Colon (tissue), 2 donors: ENCODE results near the gene FCRL6.

Experiments used
- FAIRE-seq: peaks from 2 replicates; lab custom pipeline; 2012; peaks lifted over from hg19 to GRCh38; lab: Jason Lieb, UNC
- donor health status: control.
- donor health status: control.

FCRL6 gene

DNA sequence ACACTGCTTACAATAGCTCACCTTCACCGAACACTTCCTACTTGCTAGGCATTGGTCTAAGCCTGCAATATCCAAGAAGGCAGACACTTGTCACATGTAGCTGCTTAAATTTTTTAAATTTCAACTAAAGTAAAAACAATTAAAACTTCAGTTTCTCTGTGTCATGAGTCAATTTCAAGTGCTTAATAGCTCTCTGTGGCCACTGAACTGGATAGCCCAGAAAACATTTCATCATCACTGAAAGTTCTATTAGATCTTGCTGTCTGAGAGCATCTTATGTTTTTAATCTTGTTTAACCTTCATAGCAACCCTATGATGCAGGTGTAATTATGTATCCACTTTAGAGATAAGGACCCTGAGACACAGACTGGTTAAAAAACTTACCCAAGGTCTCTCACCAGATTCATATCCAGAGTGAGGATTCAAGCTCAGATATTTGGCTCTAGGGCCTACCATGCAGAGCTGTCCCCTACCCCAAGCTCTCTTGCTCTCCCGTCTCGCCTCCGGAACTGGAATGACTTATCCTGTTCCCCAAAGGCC lies 2.6 kb upstream of the FCRL6 start:
- no peak for FAIRE-seq

GRCh38 chr1:159800177-159800930 lies 1.8 kb upstream of the FCRL6 start:
- FAIRE-seq: no peak

DNA sequence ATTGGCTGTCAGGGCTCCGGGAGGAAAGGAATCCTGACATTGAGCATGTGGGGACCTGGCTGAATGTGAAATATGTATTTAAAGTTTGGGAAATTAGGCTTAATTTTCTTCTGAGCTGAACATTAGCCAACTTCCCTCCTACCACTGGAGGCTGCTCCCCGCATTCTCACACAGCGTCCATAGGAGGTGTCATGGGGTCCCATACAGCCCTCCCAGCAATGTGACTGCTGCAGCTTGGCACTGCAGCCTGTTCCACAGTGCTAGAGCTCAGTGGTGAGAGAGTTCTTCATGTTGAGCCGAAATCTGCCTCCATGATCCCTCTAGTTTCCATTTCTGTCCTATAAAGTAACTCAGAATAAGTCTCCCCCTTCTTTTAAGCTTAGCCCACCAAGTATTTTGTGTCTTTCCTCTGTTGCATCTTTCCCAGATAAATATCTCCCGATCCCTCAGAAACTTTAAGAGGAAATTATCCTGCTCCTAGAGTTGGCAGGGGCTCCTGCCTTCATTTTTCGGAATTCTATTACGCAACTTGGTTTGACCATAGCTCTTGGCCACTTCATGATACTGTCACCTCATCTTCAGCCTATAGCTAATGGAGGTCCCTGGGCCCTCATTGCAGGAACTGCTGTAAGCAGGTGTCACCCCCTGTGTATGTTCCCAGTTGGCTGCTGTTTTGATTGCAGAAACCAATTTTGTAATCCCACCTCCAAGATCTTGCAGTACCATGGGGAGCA lies 2.0 kb downstream of the FCRL6 start:
- no peak for FAIRE-seq

DNA sequence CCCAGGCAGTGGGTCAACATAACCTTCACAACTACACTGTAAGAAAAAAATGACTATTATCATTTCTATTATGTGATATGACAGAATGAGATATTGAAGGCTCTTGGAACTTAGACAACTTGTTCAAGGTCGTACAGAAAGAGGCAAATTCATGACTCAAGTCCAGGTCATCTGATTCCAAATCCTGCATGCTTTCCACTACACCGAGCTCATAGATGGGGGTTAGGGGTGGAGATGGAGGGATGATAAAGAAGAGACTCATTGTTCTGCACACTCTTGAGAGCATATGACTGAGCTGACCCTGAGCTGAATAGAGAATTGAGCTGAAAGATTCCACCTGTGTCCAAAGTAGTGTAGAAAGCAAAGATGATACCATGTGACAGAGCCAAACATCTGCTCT lies 2.8 kb downstream of the FCRL6 start:
- FAIRE-seq: no peak

GRCh38 chr1:159815926-159816325 lies 13.8 kb downstream of the FCRL6 start:
- no peak for FAIRE-seq

DNA sequence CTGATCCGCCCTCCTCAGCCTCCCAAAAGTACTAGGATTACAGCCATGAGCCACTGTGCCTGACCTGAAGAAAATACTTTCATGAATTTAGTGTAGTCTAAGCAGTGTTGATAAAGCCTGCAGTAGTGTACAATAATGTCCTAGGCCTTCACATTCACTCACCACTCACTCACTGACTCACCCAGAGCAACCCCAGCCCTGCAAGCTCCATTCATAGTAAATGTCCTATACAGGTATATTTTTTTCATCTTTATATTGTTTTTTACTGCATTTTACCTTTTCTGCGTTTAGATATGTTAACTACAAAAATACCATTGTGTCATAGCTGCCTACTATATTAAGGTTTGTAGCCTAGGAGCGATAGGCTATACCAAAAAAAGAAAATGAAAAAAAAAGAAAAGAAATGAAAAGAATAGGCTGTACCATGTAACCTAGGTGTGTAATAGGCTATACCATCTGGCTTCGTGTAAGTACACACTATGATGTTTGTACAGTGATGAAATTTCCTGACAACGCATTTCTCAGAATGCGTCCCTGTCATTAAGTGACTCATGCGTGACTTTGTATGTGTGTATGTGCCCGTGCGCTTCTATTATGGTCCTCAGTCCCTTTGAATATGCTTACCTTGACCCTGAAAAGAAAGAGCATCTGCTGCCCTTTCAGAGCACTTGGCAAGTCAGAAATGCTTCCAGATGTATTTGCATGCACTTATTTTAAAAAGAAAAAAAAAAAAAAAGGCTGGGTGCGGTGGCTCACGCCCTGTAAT lies 15.3 kb downstream of the FCRL6 start:
- FAIRE-seq: no peak

DNA sequence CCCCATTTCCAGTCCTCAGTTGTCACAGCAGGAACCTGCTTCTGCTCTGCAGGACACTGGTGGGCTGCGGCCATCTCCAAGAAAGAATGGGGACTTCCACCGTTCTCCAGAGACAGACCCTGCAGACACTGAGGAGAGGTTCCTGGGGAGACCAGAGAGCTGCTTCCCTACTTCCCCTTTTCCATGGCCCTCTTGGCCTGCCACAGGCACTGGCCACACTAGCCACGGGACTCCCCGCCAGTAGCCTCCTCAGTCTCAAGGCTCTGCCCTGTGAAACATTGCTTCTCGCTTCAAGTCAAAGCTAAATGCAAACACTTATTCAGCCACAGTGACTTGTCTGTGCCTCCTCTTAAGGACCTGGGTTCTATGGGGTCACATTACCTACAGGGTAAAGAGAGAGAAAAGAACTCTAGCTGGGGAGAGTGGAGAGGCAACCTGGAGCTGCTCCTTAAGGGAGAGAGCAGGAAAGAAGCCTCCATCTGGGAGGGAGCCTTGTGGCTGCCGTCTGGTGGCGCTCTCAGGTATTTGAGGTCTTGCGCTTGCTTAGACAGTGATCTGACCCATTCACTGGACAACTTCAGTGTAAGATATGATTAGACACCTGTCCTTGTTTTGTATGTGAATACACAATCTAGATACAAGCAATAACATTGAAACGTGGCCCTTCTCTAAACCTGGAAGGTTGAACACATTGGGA lies 19.2 kb downstream of the FCRL6 start:
- no peak for FAIRE-seq

- no peak for FAIRE-seq
Observed at GRCh38 chr1:159823406-159823805, 21.2 kb downstream of the FCRL6 start.

DNA sequence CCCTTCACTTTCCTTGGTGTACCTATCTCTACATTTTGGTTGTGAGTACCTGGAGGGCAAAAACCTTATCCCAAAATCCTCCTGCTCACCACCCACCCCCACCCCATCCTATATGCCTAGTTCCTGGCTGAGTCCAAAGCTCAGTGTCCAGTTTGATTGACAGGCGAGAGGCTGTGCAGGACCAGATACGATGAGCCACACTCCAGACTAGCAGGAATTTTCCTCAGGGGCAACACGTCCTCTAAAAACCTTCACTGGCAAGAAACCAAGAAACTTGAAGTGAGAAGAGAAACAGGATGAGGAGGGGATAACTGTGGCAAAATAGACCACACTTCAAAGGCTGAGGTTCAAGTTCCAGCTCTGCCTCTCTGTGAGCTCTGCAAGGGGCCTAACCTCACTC lies 23.4 kb downstream of the FCRL6 start:
- FAIRE-seq: no peak

- no peak for FAIRE-seq
Observed at GRCh38 chr1:159826441-159827101, 24.4 kb downstream of the FCRL6 start, which contains the start of gene SLAMF8. Gene SLAMF8 (plus strand): TSS chr1:159826873. CDS start chr1:159826899, 26 bp downstream.

DNA sequence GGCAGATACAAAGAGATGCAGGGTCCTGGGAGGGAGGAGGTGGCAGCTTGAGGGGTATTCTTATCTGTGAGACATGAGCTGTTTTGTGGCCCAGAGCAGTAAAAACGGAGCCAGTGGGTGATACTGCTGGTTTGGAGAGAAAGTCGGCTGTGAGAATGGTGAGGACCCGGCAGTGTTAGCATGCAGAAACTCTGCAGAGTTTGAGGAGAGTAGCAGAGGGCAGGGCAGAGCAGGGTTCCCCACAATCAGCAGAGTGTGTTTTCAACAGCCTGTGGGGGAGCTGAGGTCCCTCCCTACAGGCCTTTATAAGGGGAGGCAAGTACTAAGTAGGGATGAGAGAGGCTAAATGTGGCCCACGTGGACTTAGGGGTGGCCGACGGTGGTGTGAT lies 24.9 kb downstream of the FCRL6 start:
- FAIRE-seq: no peak

- no peak for FAIRE-seq
Observed at GRCh38 chr1:159827549-159827948, 25.4 kb downstream of the FCRL6 start.

DNA sequence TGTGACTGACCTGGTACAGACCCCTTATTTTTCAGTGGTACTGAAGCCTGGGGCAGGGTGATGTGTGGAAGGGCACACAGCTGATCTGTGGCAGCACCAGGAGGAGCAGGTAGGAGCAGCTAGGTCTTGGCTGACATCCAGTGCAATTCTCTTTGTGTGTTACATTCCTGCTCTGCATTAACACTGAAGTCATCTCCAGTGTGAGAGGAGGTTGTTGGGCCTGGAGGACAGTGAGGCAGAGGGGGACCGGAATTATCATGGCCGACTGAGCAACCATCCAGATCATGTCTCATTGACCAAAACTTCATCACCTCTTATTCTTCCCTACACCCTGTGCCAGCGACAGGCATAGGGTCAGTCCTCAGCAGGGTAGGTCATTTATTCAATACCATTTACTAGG lies 26.0 kb downstream of the FCRL6 start:
- FAIRE-seq: no peak

DNA sequence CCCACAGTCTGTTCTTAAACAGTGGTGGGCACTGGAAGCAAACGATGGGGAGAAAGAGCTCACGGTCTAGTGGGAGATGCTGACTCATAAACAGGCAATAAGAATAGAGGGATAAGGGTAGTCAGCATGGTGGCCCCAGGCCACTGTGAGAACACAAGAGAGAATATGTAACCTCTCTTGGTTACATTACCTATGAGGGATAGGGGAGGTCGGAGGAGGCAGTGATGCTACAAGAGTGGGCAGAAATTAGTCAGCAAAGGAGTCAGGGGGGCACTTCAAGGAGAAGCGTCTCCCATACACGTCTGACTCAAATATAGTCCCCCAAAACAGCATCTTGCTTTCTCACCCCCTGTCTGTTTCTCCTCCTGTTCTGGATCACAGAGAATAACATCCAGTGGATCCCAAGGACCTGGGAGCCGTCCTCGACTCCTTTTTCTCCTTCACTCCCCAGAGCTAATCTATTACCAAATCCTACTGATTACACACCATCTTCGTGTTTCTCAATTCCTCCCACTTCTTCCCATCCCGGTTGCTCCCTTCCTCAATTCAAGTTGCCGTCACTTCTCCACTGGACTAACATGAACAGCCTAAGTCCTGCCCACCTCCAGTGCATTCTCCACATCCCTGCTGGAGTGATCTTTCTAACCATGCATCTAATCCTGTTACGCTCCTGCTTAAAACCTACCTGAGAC lies 26.6 kb downstream of the FCRL6 start:
- FAIRE-seq: no peak

GRCh38 chr1:159829273-159829634 lies 27.1 kb downstream of the FCRL6 start:
- no peak for FAIRE-seq

GRCh38 chr1:159829822-159830465 lies 27.8 kb downstream of the FCRL6 start:
- FAIRE-seq: no peak

DNA sequence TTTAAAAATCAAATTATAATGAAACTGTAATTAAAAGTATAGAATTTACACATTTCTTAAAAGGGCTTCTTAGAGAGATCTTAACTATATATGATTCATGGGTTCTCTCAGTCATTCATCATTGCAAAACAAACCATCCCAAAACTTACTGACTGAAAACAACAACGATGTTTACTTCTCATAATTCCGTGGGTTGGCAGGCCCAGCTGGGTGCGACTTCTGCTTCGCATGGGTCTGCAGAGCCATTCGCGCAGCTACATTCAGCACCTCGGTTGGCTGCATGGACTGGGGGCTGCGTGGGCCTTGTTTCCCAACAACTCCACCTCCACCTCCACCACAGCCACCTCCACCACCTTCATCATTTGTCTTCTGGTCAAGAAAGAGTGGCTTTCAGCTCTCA lies 28.6 kb downstream of the FCRL6 start:
- FAIRE-seq: no peak

DNA sequence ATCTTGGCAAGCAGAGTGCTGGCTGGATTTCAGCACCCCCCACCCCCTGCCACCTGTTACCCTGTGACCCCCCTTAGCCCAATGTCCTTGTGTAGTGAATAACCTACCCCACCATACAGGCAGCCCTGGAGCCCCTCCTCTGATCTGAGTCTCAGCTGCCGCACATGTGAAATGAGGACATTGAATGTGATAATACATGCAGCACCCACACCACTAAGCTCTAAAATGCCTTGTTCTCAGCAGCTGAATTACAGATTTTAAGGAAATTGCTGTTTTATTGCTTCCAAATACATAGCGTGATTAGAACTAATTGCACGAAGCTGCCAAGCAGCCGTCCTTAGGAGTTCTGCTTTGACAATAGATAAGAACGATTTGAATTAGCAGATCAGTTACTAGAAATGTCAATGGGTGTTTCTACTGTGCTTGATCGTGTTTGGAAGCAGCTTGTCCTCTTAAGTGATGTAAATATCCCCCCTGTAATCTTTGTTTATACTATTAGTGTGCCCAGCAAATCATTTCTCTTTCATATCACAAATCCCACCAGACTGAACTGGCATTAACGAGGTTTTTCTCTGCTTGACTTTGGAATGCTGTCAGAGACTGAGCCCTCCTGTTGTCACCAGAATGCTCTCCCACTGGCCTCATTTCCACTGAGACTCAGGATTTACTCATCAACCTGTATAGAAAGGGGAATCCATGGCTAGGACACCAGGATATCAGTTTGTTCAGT lies 29.4 kb downstream of the FCRL6 start:
- FAIRE-seq: no peak

DNA sequence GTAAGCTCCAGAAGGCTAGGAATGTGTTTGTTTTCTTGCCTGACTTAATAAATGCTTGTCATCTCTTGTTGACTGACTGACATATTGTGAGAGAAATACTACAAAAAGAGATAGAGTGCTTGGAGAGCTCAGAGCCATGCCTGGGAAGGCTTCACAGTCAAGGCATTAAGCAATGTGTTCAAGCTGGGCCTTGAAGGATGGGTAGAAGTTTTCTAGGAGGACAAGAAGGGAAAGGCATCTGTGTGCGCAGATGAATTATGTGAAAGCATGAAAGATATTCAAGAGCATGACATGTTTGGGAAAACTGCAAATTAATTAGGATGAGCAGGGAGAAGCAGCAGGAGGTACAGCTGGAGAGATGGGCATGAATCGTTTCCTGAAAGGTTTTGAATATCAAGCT lies 30.1 kb downstream of the FCRL6 start:
- FAIRE-seq: no peak

DNA sequence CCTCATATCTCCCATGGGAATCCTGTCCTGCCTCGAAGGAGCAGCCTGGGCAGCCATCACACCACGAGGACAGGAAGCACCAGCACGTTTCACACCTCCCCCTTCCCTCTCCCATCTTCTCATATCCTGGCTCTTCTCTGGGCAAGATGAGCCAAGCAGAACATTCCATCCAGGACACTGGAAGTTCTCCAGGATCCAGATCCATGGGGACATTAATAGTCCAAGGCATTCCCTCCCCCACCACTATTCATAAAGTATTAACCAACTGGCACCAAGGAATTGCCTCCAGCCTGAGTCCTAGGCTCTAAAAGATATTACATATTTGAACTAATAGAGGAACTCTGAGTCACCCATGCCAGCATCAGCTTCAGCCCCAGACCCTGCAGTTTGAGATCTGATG lies 33.2 kb downstream of the FCRL6 start:
- FAIRE-seq: no peak
